ENCODE measurements around the gene SMIM15. TPM values are rescaled to one million over a fixed set of nuclear protein-coding genes. Genes with fewer than 3 reads are reported as not detected.

SMIM15 gene
- total and polyA plus RNA-seq, 2 of the 13 experiments (the other 11 are each of a cell fraction or from before 2014, with no cell fraction given) = 12.7 to 58.2 TPM

GRCh38 chr5:61202213-61202612 is 39.9 kb upstream of the SMIM15 start:
- H2AFZ ChIP-seq (ENCODE audit: low read length) = no peak overlapping the region
- H4K20me1 ChIP-seq (ENCODE audit: insufficient read depth, low read length) = no peaks in the 10 kb centered on the region
- no peak overlapping the region for H3K4me3 ChIP-seq (replicated peaks in 1 of 3; ENCODE audit: insufficient read depth in 1 of 3, low read depth in 2 of 3, low read length in 3 of 3)
- H3K4me2 ChIP-seq (ENCODE audit: low read depth, low read length) = no peak overlapping the region
- ATAC-seq (no peak), FAIRE-seq (no peak), DNase-seq (ENCODE audit: low spot score) (no peak)
- no peaks in the 10 kb centered on the region for H3K79me2 ChIP-seq (ENCODE audit: insufficient read depth, low read length)
- H3K27me3 ChIP-seq (ENCODE audit: control insufficient read depth in 1 of 2, insufficient read depth in 2 of 2, low read length in 2 of 2) = peaks cover 0 to 7% of the 10 kb centered on the region in 2 experiments; a peak in 1 of 5 replicates
- no peaks in the 10 kb centered on the region for H3K36me3 ChIP-seq (replicated peaks in 1 of 2; ENCODE audit: control insufficient read depth in 1 of 2, insufficient read depth in 2 of 2, low read length in 2 of 2)
- no peak overlapping the region for H3K9ac ChIP-seq (ENCODE audit: insufficient read depth, low read depth, low read length)
- no peak overlapping the region for H3K27ac ChIP-seq (ENCODE audit: extremely low read length, insufficient read depth, low read length)
- WGBS (ENCODE audit: low lambda C conversion rate) = 0% methylated on average over 2 of the region's 2 CpGs
- in situ Hi-C loops (cut with HindIII; ENCODE audit: extremely low pct_ligation_motif_present, low pct_unique_long_range_greater_than_20kb) (no loop called here), intact Hi-C loops (cut with micrococcal nuclease; ENCODE audit: unreplicated experiment) (no loop called here)
- no peaks in the 10 kb centered on the region for H3K4me1 ChIP-seq (ENCODE audit: insufficient read depth, low read length)
- ChIA-PET CTCF (ENCODE audit: low intra/inter-chr PET ratio, low total read pairs) (no interaction called here), POLR2A (no interaction called here)
- BruUV-seq (replicated peaks) = no TSS peak
- H3K9me3 ChIP-seq (ENCODE audit: low read length) = no peaks in the 10 kb centered on the region
- no peak for TF ChIP-seq ZNF121 (CRISPR knock-in tag; IDR thresholded peaks at IDR 0.05)
- TF ChIP-seq SOX13 (IDR thresholded peaks at IDR 0.05) = no peak
- no peak for TF ChIP-seq SOX13 (CRISPR knock-in tag; conservative IDR thresholded peaks at IDR 0.05 in 1 of 2, IDR thresholded peaks at IDR 0.05 in 1 of 2)
- TF ChIP-seq CBFB (CRISPR knock-in tag; IDR thresholded peaks at IDR 0.05) = no peak
- TF ChIP-seq ZNF576 (CRISPR knock-in tag; IDR thresholded peaks at IDR 0.05) = no peak
- TF ChIP-seq ZC3H13 (CRISPR knock-in tag; IDR thresholded peaks at IDR 0.05) = no peak
- TF ChIP-seq ZBTB4 (CRISPR knock-in tag; IDR thresholded peaks at IDR 0.05; ENCODE audit: borderline replicate concordance) = no peak
- TF ChIP-seq AKAP8 (CRISPR knock-in tag; IDR thresholded peaks at IDR 0.05) = no peak
- no peak for TF ChIP-seq NFYC (CRISPR knock-in tag; IDR thresholded peaks at IDR 0.05)
- TF ChIP-seq ELF1 (CRISPR knock-in tag; IDR thresholded peaks at IDR 0.05) = no peak
- TF ChIP-seq ZNF260 (CRISPR knock-in tag; IDR thresholded peaks at IDR 0.05; ENCODE audit: borderline replicate concordance, low read depth) = no peak
- TF ChIP-seq SSRP1 (CRISPR knock-in tag; IDR thresholded peaks at IDR 0.05) = no peak
- no peak for TF ChIP-seq ZNF34 (CRISPR knock-in tag; IDR thresholded peaks at IDR 0.05; ENCODE audit: borderline replicate concordance)
- no peak for TF ChIP-seq ZBTB3 (CRISPR knock-in tag; IDR thresholded peaks at IDR 0.05; ENCODE audit: borderline replicate concordance, low read depth)
- TF ChIP-seq ZBTB26 (CRISPR knock-in tag; IDR thresholded peaks at IDR 0.05; ENCODE audit: borderline replicate concordance) = no peak
